BLaER1 (cell line): Measurements from ENCODE around the gene JAKMIP1.
"Not testable (repeated sequence)": the region's sequence is repeated elsewhere in the genome, so short reads cannot be mapped to it uniquely, and the experiment has no call there.

Source experiments
- H3K27ac ChIP-seq: shearing (Covaris generic); formaldehyde crosslinking; 2 replicates; pipeline ENCODE4 v1.8.1; 2022
- H3K27me3 ChIP-seq: shearing (Covaris generic); formaldehyde crosslinking; 2 replicates; pipeline ENCODE4 v1.8.1; 2022
- H3K36me3 ChIP-seq: shearing (Covaris generic); formaldehyde crosslinking; 2 replicates; pipeline ENCODE4 v1.8.1; 2022
- H3K4me1 ChIP-seq: shearing (Covaris generic); formaldehyde crosslinking; 2 replicates; pipeline ENCODE4 v1.8.1; 2022
- H3K4me2 ChIP-seq: shearing (Covaris generic); formaldehyde crosslinking; 2 replicates; pipeline ENCODE4 v1.8.1; 2022
- H3K4me3 ChIP-seq: shearing (Covaris generic); formaldehyde crosslinking; 2 replicates; pipeline ENCODE4 v1.8.1; 2022
- H3K9ac ChIP-seq: shearing (Covaris generic); formaldehyde crosslinking; 2 replicates; pipeline ENCODE4 v1.8.1; 2022
- H3K9me3 ChIP-seq: shearing (Covaris generic); formaldehyde crosslinking; 2 replicates; pipeline ENCODE4 v1.8.1; 2022
- H4K20me1 ChIP-seq: shearing (Covaris generic); formaldehyde crosslinking; 2 replicates; pipeline ENCODE4 v1.8.1; 2022
- Cebpa-rat ChIP-seq: shearing (Covaris generic); IDR thresholded peaks from 2 replicates; pipeline ENCODE4 v1.8.1; 2022

The JAKMIP1 gene

GRCh38 chr4:6152869-6153705, 47.3 kb downstream of the JAKMIP1 start:
- no peaks in the 10 kb centered on the region for H3K9me3 ChIP-seq
- no peaks in the 10 kb centered on the region for H4K20me1 ChIP-seq
- no peak overlapping the region for H3K9ac ChIP-seq
- H3K4me3 ChIP-seq: no peak overlapping the region
- H3K4me1 ChIP-seq: peaks cover 52% of the 10 kb centered on the region
- no peaks in the 10 kb centered on the region for H3K27me3 ChIP-seq
- TF ChIP-seq Cebpa-rat: no peak
- 0 out of 2 replicates have a peak overlapping the region, but pooled peaks have one; percentile 75 for H3K4me2 ChIP-seq
- H3K27ac ChIP-seq: no peak overlapping the region
- H3K36me3 ChIP-seq: no peaks in the 10 kb centered on the region

GRCh38 chr4:6150046-6150735, 50.2 kb downstream of the JAKMIP1 start:
- H3K27me3 ChIP-seq: no peaks in the 10 kb centered on the region
- no peak overlapping the region for H3K9ac ChIP-seq
- no peaks in the 10 kb centered on the region for H4K20me1 ChIP-seq
- peaks cover under 1% of the 10 kb centered on the region for H3K9me3 ChIP-seq
- H3K4me3 ChIP-seq: no peak overlapping the region
- TF ChIP-seq Cebpa-rat: no peak
- peak overlapping the region; percentile 32; the same call in 1 of the 2 replicates for H3K27ac ChIP-seq
- H3K36me3 ChIP-seq: no peaks in the 10 kb centered on the region
- peaks cover 60% of the 10 kb centered on the region for H3K4me1 ChIP-seq
- H3K4me2 ChIP-seq: peak overlapping the region; percentile 75

DNA sequence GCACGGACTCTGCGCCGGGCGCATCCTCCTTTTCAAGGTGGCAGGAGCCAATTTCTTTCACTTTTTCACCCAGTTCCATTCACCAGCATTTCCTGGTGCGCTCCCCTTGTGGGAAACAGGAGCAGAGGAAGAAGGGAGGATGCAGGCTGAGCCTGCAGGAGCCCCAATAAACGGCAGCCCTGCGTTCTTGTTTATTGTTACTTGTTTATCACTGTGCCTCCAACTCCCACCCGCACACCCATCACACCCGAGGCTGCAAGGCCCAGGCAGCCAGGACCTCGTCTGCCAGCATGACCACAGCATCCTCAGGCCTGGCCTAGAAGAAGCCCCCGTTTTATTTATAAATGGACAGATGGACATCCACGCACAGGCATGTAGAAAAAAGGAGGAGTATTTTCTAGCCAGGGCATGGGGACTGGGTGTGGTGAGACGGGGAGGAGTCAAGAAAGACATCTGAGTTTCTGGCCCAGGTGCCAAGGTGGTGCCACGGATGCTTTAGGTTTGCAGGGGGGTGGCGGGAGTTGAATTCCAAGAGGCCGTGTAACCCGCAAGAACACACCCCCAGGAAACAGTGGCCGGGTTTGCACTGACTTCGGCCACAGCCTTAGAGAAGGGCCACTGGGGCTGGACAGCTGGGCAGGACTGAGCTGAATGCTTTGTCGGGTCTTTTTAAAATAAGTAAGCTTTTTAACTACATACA, 51.7 kb downstream of the JAKMIP1 start:
- no peaks in the 10 kb centered on the region for H3K27me3 ChIP-seq

DNA sequence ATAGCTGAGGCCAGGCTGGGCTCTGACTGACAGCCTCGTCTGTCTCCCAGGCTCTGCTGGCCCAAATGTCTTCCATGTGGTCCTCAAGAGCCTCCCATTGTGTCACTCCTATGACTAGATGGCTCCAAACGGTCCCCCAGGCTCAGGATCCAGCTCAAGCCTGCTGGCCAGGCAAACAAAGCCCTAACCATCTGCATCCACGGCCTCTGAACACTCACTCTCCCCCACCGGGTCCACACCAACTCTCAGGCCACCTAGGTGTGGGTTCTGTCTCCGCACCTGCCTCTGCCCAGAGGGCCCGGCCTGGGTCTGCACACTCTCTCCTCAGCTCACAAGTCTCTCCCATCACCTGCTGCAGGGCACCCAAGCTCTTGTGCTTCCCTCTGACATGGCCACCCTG, 52.9 kb downstream of the JAKMIP1 start:
- peaks cover 15% of the 10 kb centered on the region for H3K9me3 ChIP-seq
- no peaks in the 10 kb centered on the region for H3K27me3 ChIP-seq
- H4K20me1 ChIP-seq: no peaks in the 10 kb centered on the region
- H3K4me2 ChIP-seq: peak overlapping the region; percentile 17; the same call in 1 of the 2 replicates
- peaks cover 46% of the 10 kb centered on the region for H3K4me1 ChIP-seq
- H3K27ac ChIP-seq: no peak overlapping the region
- no peak overlapping the region for H3K4me3 ChIP-seq
- TF ChIP-seq Cebpa-rat: no peak
- H3K9ac ChIP-seq: no peak overlapping the region
- no peaks in the 10 kb centered on the region for H3K36me3 ChIP-seq

More for the DNA sequence above, 51.7 kb downstream of the JAKMIP1 start:
- H3K36me3 ChIP-seq: no peaks in the 10 kb centered on the region
- H3K4me3 ChIP-seq: no peak overlapping the region
- peaks cover 50% of the 10 kb centered on the region for H3K4me1 ChIP-seq
- H4K20me1 ChIP-seq: no peaks in the 10 kb centered on the region
- no peak for TF ChIP-seq Cebpa-rat
- H3K9me3 ChIP-seq: peaks cover 15% of the 10 kb centered on the region
- H3K4me2 ChIP-seq: no peak overlapping the region
- no peak overlapping the region for H3K9ac ChIP-seq
- H3K27ac ChIP-seq: no peak overlapping the region

DNA sequence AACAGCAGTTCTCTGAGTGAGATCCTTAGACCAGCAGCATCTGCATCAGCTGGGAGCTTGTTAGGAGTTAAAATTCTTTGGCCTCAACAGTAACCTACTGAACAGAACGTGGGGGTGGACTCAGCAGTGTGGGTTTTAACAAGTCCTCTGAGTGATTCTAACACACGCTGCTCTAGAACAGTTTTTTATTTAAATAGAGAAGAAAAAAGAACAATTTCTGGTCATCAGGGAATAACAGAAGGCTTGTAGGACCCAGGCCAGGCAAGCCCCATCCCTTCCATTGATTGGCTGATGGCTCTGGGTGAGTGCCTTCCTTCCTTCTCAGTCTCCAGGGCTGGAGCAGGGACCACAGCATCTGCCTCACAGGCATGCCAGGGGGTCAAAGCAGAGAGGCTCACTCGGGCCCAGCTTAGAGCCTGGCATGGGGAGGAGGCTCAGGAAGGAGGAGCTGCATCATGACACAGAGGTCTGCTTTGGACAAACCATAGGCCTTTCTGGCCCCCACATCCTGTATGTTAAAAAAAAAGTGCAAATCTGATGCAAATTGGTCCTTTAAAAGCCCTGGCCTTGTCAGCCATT, 56.7 kb downstream of the JAKMIP1 start:
- H3K4me2 ChIP-seq: peak overlapping the region; percentile 36
- no peak for TF ChIP-seq Cebpa-rat
- peaks cover 15% of the 10 kb centered on the region for H3K9me3 ChIP-seq
- H3K4me1 ChIP-seq: peaks cover 20% of the 10 kb centered on the region
- no peak overlapping the region for H3K9ac ChIP-seq
- no peaks in the 10 kb centered on the region for H3K27me3 ChIP-seq
- H3K27ac ChIP-seq: peak overlapping the region; percentile 8; the same call in 1 of the 2 replicates
- no peaks in the 10 kb centered on the region for H3K36me3 ChIP-seq
- H4K20me1 ChIP-seq: no peaks in the 10 kb centered on the region
- no peak overlapping the region for H3K4me3 ChIP-seq

GRCh38 chr4:6142935-6143602, 57.3 kb downstream of the JAKMIP1 start:
- Histone ChIP-seq H4K20me1 (no peaks in the 10 kb centered on the region), H3K36me3 (no peaks in the 10 kb centered on the region), H3K27ac (peak overlapping the region; percentile 8; the same call in 1 of the 2 replicates), H3K4me1 (peaks cover 20% of the 10 kb centered on the region), H3K4me3 (no peak overlapping the region), H3K27me3 (no peaks in the 10 kb centered on the region), H3K4me2 (peak overlapping the region; percentile 36; the same call in 1 of the 2 replicates), H3K9ac (no peak overlapping the region), H3K9me3 (peaks cover 15% of the 10 kb centered on the region)
- TF ChIP-seq Cebpa-rat: no peak

GRCh38 chr4:6142511-6142910, 57.8 kb downstream of the JAKMIP1 start:
- Histone ChIP-seq H3K9ac (no peak overlapping the region), H3K4me2 (no peak overlapping the region), H3K27ac (no peak overlapping the region), H3K4me1 (peaks cover 18% of the 10 kb centered on the region), H3K27me3 (no peaks in the 10 kb centered on the region), H4K20me1 (no peaks in the 10 kb centered on the region), H3K4me3 (no peak overlapping the region), H3K9me3 (peaks cover 15% of the 10 kb centered on the region), H3K36me3 (no peaks in the 10 kb centered on the region)
- TF ChIP-seq Cebpa-rat: no peak

DNA sequence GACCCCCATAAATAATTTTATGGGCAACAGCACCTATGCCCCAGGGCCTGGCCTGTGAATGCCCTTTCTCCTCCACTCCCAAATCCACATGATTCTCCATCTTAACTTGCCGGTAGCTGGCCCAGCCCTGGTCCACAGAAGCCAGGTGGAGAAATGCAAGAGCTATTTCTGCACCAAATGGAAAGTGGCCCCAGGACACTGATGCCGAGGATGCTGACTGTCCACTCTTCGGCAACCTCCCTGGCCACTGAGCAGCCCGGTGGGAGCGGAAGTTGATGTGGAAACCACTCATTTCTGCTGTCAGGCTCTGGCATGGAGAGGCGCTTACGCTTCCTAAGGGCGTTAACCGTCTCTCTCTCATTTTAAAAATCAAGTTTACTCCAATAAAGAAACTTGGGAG, 58.8 kb downstream of the JAKMIP1 start:
- Histone ChIP-seq H3K27me3 (no peaks in the 10 kb centered on the region; the same call in 1 of the 2 replicates), H3K4me2 (no peak overlapping the region), H3K4me3 (no peak overlapping the region), H3K9me3 (peaks cover 15% of the 10 kb centered on the region), H3K27ac (no peak overlapping the region), H3K4me1 (peaks cover 13% of the 10 kb centered on the region), H3K36me3 (no peaks in the 10 kb centered on the region), H3K9ac (no peak overlapping the region), H4K20me1 (no peaks in the 10 kb centered on the region)
- TF ChIP-seq Cebpa-rat: no peak

GRCh38 chr4:6141021-6141420, 59.3 kb downstream of the JAKMIP1 start:
- not testable (repeated sequence) for H3K27me3 ChIP-seq, H3K9ac ChIP-seq, H4K20me1 ChIP-seq, H3K27ac ChIP-seq, H3K4me2 ChIP-seq, H3K4me3 ChIP-seq, H3K36me3 ChIP-seq
- H3K4me1 ChIP-seq: peaks cover 18% of the 10 kb centered on the region
- H3K9me3 ChIP-seq: peaks cover 15% of the 10 kb centered on the region
